Liver (tissue), 9 donors: ENCODE results near the gene DUSP3. TPM values are rescaled to one million over a fixed set of nuclear protein-coding genes. Genes with fewer than 3 reads are reported as not detected.
A peak's percentile ranks its signal among the peaks of the same experiment; 100 is the strongest.

Source experiments
- DNase-seq: peaks from one replicate; pipeline ENCODE4 v3.0.0-alpha.2; 2017; ENCODE audit warnings: low spot score
- H3K27ac ChIP-seq, 2 donors: one replicate each; pipeline ENCODE4 v1.7.0; 2013; ENCODE audit warnings: inconsistent platforms in 2 of 2, low read length in 2 of 2, control low read depth in 1 of 2, low read depth in 1 of 2, mild to moderate bottlenecking in 1 of 2
- H3K27me3 ChIP-seq, 4 donors: one replicate each; pipeline versions ENCODE4 v1.6.1 to v1.7.0; 2013; ENCODE audit warnings: low read length in 3 of 4, inconsistent platforms in 1 of 4, mild to moderate bottlenecking in 1 of 4, moderate library complexity in 1 of 4; ENCODE audit not compliant: control insufficient read depth in 4 of 4, insufficient read depth in 4 of 4
- H3K36me3 ChIP-seq, 4 donors: one replicate each; pipeline versions ENCODE4 v1.6.1 to v1.7.0; 2013; ENCODE audit warnings: low read length in 3 of 4, mild to moderate bottlenecking in 3 of 4, low read depth in 1 of 4, moderate library complexity in 1 of 4; ENCODE audit not compliant: control insufficient read depth in 4 of 4, insufficient read depth in 3 of 4
- H3K4me1 ChIP-seq, 4 donors: one replicate each; pipeline versions ENCODE4 v1.6.1 to v1.7.0; 2013; ENCODE audit warnings: low read length in 3 of 4, mild to moderate bottlenecking in 3 of 4, moderate library complexity in 1 of 4; ENCODE audit not compliant: control insufficient read depth in 4 of 4, insufficient read depth in 4 of 4
- H3K4me3 ChIP-seq, 3 donors: one replicate each; pipeline versions ENCODE4 v1.6.1 to v1.7.0; 2013; ENCODE audit warnings: low read length in 3 of 3, control low read depth in 1 of 3, low read depth in 1 of 3, mild to moderate bottlenecking in 1 of 3
- H3K9ac ChIP-seq, 2 donors: one replicate each; pipeline ENCODE4 v1.7.0; 2013; ENCODE audit warnings: low read length in 2 of 2, mild to moderate bottlenecking in 2 of 2, moderate library complexity in 2 of 2, control low read depth in 1 of 2, low read depth in 1 of 2
- H3K9me3 ChIP-seq, 4 donors: one replicate each; pipeline versions ENCODE4 v1.6.1 to v1.7.0; 2013; ENCODE audit warnings: low read length in 3 of 4; ENCODE audit not compliant: control insufficient read depth in 4 of 4
- ATF3 ChIP-seq: IDR thresholded peaks from 2 replicates; pipeline ENCODE4 v1.6.1; 2016; ENCODE audit warnings: antibody characterized with exemption
- CTCF ChIP-seq: fragments of 150-350 bp; IDR thresholded peaks from 2 replicates; pipeline ENCODE4 v1.5.1; 2017; ENCODE audit warnings: improper control_type of control experiment, low read depth, low read length; ENCODE audit not compliant: missing input control
- EGR1 ChIP-seq, 2 donors: IDR thresholded peaks; 2 replicates each; pipeline ENCODE4 v1.6.1; 2016 to 2018; ENCODE audit warnings: antibody characterized with exemption in 2 of 2, low read depth in 2 of 2
- FOXA2 ChIP-seq: IDR thresholded peaks from 2 replicates; pipeline ENCODE4 v1.6.1; 2016; ENCODE audit warnings: antibody characterized with exemption
- GABPA ChIP-seq, 2 donors: IDR thresholded peaks in 1 of 2; conservative IDR thresholded peaks in 1 of 2; 2 replicates each; pipeline ENCODE4 v1.6.1; 2016; ENCODE audit warnings: antibody characterized with exemption in 2 of 2, mild to moderate bottlenecking in 1 of 2, moderate library complexity in 1 of 2
- HNF4A ChIP-seq, 2 donors: conservative IDR thresholded peaks; 2 replicates each; pipeline ENCODE4 v1.6.1; 2016; ENCODE audit warnings: antibody characterized with exemption in 2 of 2, mild to moderate bottlenecking in 2 of 2
- JUND ChIP-seq, 2 donors: IDR thresholded peaks; 2 replicates each; pipeline ENCODE4 v1.6.1; 2016; ENCODE audit warnings: antibody characterized with exemption in 2 of 2
- MAX ChIP-seq: IDR thresholded peaks from 2 replicates; pipeline ENCODE4 v1.6.1; 2016; ENCODE audit warnings: antibody characterized with exemption
- RAD21 ChIP-seq, 2 donors: IDR thresholded peaks; 2 replicates each; pipeline ENCODE4 v1.6.1; 2016; ENCODE audit warnings: antibody characterized with exemption in 2 of 2, mild to moderate bottlenecking in 2 of 2
- REST ChIP-seq: IDR thresholded peaks from 2 replicates; pipeline ENCODE4 v1.6.1; 2016; ENCODE audit warnings: antibody characterized with exemption, mild to moderate bottlenecking
- RXRA ChIP-seq, 2 donors: IDR thresholded peaks; 2 replicates each; pipeline ENCODE4 v1.6.1; 2017 to 2018; ENCODE audit warnings: antibody characterized with exemption in 2 of 2, mild to moderate bottlenecking in 1 of 2
- SP1 ChIP-seq: IDR thresholded peaks from 2 replicates; pipeline ENCODE4 v1.6.1; 2018; ENCODE audit warnings: antibody characterized with exemption, mild to moderate bottlenecking
- TAF1 ChIP-seq: conservative IDR thresholded peaks from 2 replicates; pipeline ENCODE4 v1.6.1; 2016; ENCODE audit warnings: antibody characterized with exemption, mild to moderate bottlenecking
- YY1 ChIP-seq: IDR thresholded peaks from 2 replicates; pipeline ENCODE4 v1.6.1; 2016; ENCODE audit warnings: antibody characterized with exemption, mild to moderate bottlenecking
- ZBTB33 ChIP-seq: IDR thresholded peaks from 2 replicates; pipeline ENCODE4 v1.6.1; 2016; ENCODE audit warnings: antibody characterized with exemption
- WGBS: extraction: QIAGEN DNeasy Blood & Tissue Kit; methylation state at CpG from one replicate; pipeline ENCODE4 v1.1.7; 2013; 5-methylcytosine and 5-hydroxymethylcytosine counted together
- polyA plus RNA-seq, 2 donors: library from polyadenylated mRNA; stranded (reverse) in 1 of 2; unstranded in 1 of 2; fragments of 200-250 nt in 1 of 2; fragments of >200 nt in 1 of 2; fragmentation: Nextera tagmentation in 1 of 2; extraction: Ambion mirVana in 1 of 2; gene quantifications; one replicate each; pipeline versions ENCODE4 v1.2.1 to v1.2.3, GENCODE V29; 2013 to 2015
- total RNA-seq, 2 donors: library from RNA; depleted of rRNA; stranded (reverse); fragments of >200 nt; gene quantifications; one replicate each; pipeline ENCODE4 v1.2.3, GENCODE V29; 2014
- donor health status: healthy.
- donor health status: healthy.
- donor health status: healthy.
- donor health status: healthy.
- donor health status: healthy.

Gene DUSP3
- total and polyA plus RNA-seq, 4 donors = 30.4 to 104 (median 60.8) TPM

- Histone ChIP-seq H3K27me3 (no peaks in the 10 kb centered on the region), H3K9me3 (no peaks in the 10 kb centered on the region), H3K4me3 (no peak overlapping the region), H3K27ac (peak overlapping the region in 1 of 2 donors; percentile 1), H3K9ac (no peak overlapping the region), H3K36me3 (peaks cover 0 to 18% (median 12%) of the 10 kb centered on the region in 4 donors), H3K4me1 (peaks cover 21 to 65% (median 60%) of the 10 kb centered on the region in 4 donors)
- no peak for DNase-seq
- 68% methylated on average over 16 of the region's 16 CpGs for WGBS
- TF ChIP-seq RXRA (IDR thresholded peaks at IDR 0.05) (peak; percentile 71 to 87), ATF3 (no peak), TAF1 (no peak), SP1 (no peak), GABPA (IDR thresholded peaks at IDR 0.05 in 1 of 2, conservative IDR thresholded peaks at IDR 0.05 in 1 of 2) (no peak), REST (no peak)
These were observed 4.2 kb downstream of the DUSP3 start for GRCh38 chr17:43774304-43775250.

GRCh38 chr17:43772877-43773648 lies 5.7 kb downstream of the DUSP3 start:
- Histone ChIP-seq H3K4me1 (peaks cover 21 to 68% (median 57%) of the 10 kb centered on the region in 4 donors), H3K27ac (peak overlapping the region; percentile 78 to 83), H3K27me3 (no peaks in the 10 kb centered on the region), H3K9me3 (no peaks in the 10 kb centered on the region), H3K9ac (peak overlapping the region in 1 of 2 donors; percentile 17), H3K4me3 (no peak overlapping the region), H3K36me3 (peaks cover 0 to 29% (median 21%) of the 10 kb centered on the region in 4 donors)
- WGBS = 42% methylated on average over 10 of the region's 10 CpGs
- no peak for DNase-seq
- TF ChIP-seq ZBTB33 (no peak), CTCF (no peak), JUND (IDR thresholded peaks at IDR 0.05) (no peak), EGR1 (IDR thresholded peaks at IDR 0.05; ENCODE audit: low read depth in 2 of 2) (no peak), FOXA2 (peak; percentile 77), YY1 (no peak), RXRA (IDR thresholded peaks at IDR 0.05) (peak in 1 of 2 donors; percentile 4), ATF3 (no peak), MAX (peak; percentile 23), HNF4A (conservative IDR thresholded peaks at IDR 0.05) (no peak), REST (peak; percentile 28), TAF1 (no peak), RAD21 (IDR thresholded peaks at IDR 0.05) (no peak)
